GM19099 (cell line): ENCODE measurements around the gene CAMK2A.

ENCODE experiments used
- POLR2A ChIP-seq: IDR thresholded peaks from 3 replicates; pipeline ENCODE4 v1.6.1; 2011; ENCODE audit warnings: low read depth; ENCODE audit not compliant: insufficient read length; ENCODE audit errors: extremely low read depth

Gene CAMK2A

DNA sequence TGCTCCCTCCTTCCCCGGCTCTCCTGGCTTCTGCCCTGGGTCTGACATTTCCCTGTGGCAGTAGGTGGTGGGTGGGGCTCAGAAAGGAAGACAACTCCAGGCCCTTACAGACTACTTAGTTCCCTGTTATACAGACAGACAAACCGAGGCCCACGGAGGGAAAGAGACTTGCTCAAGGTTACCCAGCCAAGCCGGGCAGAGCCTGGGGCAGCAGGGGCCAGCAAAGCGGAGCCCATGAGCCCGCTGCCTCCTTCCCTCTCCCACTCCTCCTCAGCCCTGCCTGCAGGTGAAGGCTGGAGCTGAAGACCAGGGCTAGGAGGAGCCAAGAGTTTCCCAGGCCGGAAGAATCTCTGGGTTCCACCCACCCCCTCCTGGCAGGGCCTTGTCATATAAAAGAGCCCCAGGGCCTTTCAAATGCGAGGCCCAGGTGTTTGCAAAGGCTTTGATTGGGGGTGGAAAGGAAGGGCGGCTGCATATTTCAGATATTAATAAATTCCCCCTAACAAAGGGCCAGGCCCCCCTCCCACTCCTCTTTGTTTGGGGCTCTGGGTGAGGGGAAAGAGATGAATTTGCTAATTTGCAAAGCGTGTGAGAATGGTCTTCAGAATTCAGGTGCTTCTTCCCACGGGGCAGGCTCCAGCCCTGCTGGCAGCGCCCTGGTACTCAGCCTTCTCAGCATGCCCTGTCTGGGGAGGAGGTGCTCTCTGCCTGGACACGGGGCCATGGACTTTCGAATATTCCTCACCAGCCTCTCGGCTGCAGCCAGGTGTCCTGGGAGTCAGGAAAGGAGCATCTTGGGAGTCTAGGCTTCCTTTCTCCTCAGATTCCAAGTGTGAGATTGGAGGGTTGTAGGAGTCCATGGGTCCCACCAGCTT lies 78.2 kb downstream of the CAMK2A start:
- TF ChIP-seq POLR2A: no peak

DNA sequence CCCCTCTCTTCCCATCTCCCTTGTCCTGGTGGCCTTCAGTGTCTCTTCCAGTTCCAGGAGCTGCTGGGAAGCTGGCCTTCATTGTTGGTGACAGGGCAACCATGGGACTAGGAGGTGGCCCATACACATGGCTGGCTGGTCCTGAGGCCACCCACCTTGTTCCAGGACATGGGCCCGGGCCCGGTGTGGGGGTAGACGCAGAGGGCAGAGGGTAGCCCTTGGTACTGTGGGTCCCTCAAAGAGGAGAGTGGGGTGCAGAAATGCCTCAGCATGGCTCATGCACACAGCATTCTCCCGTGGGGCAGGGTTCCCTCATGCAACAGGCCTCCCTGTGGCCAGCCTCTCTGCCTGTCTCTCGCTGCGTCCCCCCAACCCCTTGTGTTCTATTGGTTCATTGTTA lies 78.9 kb downstream of the CAMK2A start:
- no peak for TF ChIP-seq POLR2A

DNA sequence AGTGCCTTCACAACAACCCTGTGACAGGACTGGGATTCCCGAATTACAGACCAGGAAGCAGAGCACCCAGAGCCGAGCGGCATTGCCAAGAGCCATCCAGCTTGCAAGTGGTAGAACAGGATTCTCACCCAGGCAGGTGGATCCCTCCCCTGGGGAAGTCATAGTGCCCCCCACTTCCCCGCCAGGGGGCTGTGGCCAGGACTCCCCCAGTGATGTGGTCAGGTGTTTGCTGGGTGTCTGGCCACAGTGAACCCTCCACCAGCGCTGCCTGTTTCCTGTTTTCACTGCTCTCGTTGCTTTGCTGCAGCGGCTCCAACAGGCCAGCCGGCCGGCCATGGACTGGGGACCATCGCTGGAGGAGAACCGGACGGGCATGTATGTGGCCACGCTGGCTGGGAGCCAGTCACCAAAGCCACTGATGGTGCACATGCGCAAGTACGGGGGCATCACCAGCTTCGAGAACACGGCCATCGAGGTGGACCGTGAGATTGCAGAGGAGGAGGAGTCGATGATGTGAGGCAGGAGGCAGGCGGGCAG lies 80.4 kb downstream of the CAMK2A start:
- no peak for TF ChIP-seq POLR2A

DNA sequence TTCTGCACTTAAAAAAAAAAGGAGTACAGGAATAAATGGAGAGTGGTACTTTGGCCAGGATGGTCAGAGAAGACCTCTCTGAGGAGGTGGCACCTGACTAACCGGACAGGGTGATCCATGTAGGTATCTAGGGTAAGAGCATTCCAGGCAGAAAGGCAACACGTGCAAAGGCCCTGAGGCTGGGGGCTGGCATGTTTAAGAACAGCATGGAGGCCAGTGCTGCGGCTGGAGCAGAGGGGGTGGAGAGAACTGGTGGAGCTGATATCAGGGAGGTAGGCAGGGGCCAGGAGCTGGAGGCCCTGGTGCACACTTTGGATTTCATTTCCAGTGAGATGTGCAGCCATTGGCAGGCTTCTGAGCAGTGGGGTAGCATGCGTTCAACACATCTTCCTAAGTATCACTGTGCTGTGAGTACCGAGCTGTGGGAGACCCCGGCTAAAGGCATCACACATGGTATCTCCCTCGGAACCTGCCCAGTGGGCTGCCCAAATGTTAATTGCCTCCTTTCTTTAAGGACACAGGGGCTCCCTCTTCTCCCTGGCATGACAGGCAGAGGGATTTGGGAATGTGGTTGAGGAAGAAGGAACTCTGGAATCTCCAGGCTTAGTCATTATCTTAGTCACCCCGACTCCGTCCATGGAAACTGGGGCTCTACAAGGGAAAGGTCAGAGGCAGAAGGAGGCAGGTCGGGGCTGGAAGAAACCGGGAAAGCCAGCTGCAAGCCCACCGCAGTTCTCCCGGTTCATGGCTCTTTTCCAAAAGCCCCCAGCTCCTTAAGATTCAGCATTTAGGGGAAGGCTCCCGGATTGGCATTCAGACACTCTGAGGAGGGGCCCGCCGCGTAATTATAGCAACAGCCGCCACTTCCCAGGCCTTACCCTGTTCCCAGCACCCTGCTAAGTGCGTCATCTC lies 81.1 kb downstream of the CAMK2A start:
- TF ChIP-seq POLR2A: no peak

GRCh38 chr5:150206779-150207115 lies 82.8 kb downstream of the CAMK2A start:
- TF ChIP-seq POLR2A: no peak

GRCh38 chr5:150206098-150206778 lies 83.3 kb downstream of the CAMK2A start:
- TF ChIP-seq POLR2A: no peak

- TF ChIP-seq POLR2A: no peak
Observed at GRCh38 chr5:150204590-150204960, 85.0 kb downstream of the CAMK2A start.

DNA sequence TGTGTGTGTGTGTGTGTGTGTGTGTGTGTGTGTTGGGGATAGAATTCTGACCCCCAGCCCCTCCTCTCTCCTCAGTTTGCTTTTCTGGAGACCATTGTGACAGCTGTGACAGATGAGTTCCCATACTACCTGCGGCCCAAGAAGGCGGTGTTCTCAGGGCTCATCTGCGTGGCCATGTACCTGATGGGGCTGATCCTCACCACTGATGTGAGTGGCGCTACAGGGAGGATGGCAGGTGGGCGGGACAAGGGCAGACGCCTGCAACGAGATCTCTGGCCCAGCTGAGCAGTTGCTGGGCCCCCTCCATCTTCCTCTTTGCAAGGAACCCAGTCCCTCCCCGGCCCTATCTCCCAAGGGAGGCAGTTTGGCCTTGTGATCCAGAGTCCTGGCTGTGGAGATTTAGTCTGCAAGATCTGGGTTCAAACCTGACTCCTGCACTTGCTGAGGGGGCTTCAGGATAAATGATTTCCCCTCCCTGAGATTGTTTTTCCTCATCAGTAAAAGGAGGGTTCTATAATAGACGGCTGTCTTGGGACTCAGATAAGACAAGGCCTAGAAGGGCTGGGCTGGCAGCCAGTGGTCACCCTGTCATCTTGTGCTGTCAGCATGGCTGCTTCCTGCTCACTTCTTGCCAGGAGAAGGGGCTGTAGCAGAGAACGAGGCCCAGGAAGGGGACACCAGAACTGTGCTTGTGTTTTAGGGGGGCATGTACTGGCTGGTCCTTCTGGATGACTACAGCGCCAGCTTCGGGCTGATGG lies 85.6 kb downstream of the CAMK2A start:
- TF ChIP-seq POLR2A: no peak

DNA sequence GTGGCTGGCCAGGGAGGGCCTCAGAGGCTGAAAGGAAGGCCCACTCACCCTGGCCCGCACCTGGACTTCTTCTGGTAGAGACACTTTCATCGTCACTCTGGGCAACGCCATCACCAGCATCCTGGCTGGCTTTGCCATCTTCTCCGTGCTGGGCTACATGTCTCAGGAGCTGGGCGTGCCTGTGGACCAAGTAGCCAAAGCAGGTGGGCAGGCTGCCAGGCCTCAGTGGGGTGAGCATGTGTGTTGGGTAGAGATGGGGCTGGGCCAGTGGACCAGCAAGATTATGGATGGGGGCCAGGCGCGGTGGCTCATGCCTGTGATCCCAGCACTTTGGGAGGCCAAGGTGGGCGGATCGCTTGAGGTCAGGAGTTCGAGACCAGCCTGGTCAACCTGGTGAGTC lies 87.1 kb downstream of the CAMK2A start:
- no peak for TF ChIP-seq POLR2A

DNA sequence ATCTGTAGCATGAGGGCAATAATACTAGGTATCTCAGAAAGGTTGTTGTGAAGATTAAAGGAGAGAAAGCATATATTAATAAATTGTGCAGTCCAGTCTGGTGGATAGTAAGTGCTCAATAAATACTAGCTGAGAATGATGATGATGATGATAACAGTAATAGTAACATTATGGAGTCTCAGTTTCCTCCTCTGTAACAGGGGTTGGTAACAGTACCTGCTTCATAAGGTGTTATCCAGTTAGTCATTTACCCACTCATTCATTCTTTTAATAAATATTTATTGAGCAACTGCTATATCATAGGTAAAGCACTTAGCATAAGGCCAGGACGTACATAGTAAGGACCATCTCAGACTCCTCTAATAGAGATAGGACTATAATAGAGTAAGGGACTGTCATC lies 92.1 kb downstream of the CAMK2A start:
- TF ChIP-seq POLR2A: no peak

GRCh38 chr5:150196986-150197385 lies 92.6 kb downstream of the CAMK2A start:
- TF ChIP-seq POLR2A: no peak

GRCh38 chr5:150196514-150196913 lies 93.1 kb downstream of the CAMK2A start:
- no peak for TF ChIP-seq POLR2A

GRCh38 chr5:150195736-150196485 lies 93.7 kb downstream of the CAMK2A start:
- no peak for TF ChIP-seq POLR2A

DNA sequence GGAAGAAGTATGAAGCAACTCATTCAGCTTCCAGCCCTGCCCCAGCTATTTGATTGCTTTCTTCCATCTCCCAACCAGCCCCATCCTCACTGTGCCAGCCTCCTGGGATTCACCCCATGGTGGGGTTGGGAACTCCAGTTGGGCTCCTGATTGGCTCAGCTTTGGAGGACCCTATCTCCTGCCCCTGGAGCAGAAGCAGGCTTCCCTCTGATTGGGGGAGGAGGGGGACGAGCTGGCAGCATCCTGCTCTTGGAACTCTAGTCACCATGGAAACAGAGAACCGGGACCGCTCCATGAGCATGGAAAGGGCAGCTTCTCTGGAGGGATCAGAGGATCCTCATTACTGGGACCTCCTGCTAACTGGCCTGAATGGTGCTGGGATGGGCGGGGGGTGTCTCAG lies 97.1 kb downstream of the CAMK2A start:
- TF ChIP-seq POLR2A: no peak
